WTC11 (cell line): ENCODE measurements around the gene KLF7. TPM values are rescaled to one million over a fixed set of nuclear protein-coding genes. Genes with fewer than 3 reads are reported as not detected.

Source experiments
- ATAC-seq: fragments of 200-7000 bp; cut with Tn5 transposase; 2 replicates; pipeline ENCODE4 v1.10.0; 2021; ENCODE audit warnings: mild to moderate bottlenecking, moderate library complexity
- CTCF ChIA-PET: fragments of 300-600 bp; sonication (Branson Sonifier 250); formaldehyde crosslinking; loops from one replicate; lab custom pipeline; 2021; ENCODE audit warnings: antibody characterized with exemption; lab: Charles Lee
- POLR2A ChIA-PET: fragments of 350-600 bp; sonication (Branson Sonifier 250); formaldehyde crosslinking; loops from one replicate; lab custom pipeline; 2021; ENCODE audit warnings: antibody characterized with exemption; lab: Charles Lee
- DNase-seq: peaks from one replicate; pipeline ENCODE4 v3.0.0; 2021; ENCODE audit warnings: low spot score
- H3K27ac Mint-ChIP-seq: 2 replicates; pipeline ENCODE4 v1.8.0; 2021; ENCODE audit warnings: mixed read lengths
- H3K27me3 Mint-ChIP-seq: 2 replicates; pipeline ENCODE4 v1.8.0; 2021; ENCODE audit warnings: low read depth, mild to moderate bottlenecking, moderate library complexity, mixed read lengths
- H3K36me3 Mint-ChIP-seq: 2 replicates; pipeline ENCODE4 v1.8.0; 2021; ENCODE audit warnings: mixed read lengths
- H3K4me1 Mint-ChIP-seq: 2 replicates; pipeline ENCODE4 v1.8.0; 2022; ENCODE audit warnings: mixed read lengths
- H3K4me3 Mint-ChIP-seq: 2 replicates; pipeline ENCODE4 v1.8.0; 2021; ENCODE audit warnings: mild to moderate bottlenecking, moderate library complexity, mixed read lengths
- H3K9me3 Mint-ChIP-seq: 2 replicates; pipeline ENCODE4 v1.8.0; 2021; ENCODE audit warnings: mixed read lengths
- ATF2 ChIP-seq: sonication (generic); formaldehyde crosslinking; IDR thresholded peaks from 2 replicates; pipeline ENCODE4 v1.8.1; 2022; ENCODE audit warnings: low read depth, missing genetic modification reagents, borderline replicate concordance
- ATF3 ChIP-seq: sonication (generic); formaldehyde crosslinking; conservative IDR thresholded peaks from 2 replicates; pipeline ENCODE4 v1.8.1; 2022; ENCODE audit warnings: mild to moderate bottlenecking, missing genetic modification reagents
- CBFB ChIP-seq: sonication (generic); formaldehyde crosslinking; IDR thresholded peaks from 2 replicates; pipeline ENCODE4 v1.8.1; 2022; ENCODE audit warnings: mild to moderate bottlenecking, low read depth, missing genetic modification reagents
- CREM ChIP-seq: sonication (generic); formaldehyde crosslinking; IDR thresholded peaks from 2 replicates; pipeline ENCODE4 v1.8.1; 2022; ENCODE audit warnings: mild to moderate bottlenecking, missing genetic modification reagents, moderate library complexity
- ETV6 ChIP-seq: sonication (generic); formaldehyde crosslinking; IDR thresholded peaks from 2 replicates; pipeline ENCODE4 v1.8.1; 2022; ENCODE audit warnings: mild to moderate bottlenecking, missing genetic modification reagents
- FOXK1 ChIP-seq: sonication (generic); formaldehyde crosslinking; IDR thresholded peaks from 2 replicates; pipeline ENCODE4 v1.8.0; 2022; ENCODE audit warnings: mild to moderate bottlenecking, moderate library complexity, missing genetic modification reagents
- FOXP1 ChIP-seq: sonication (generic); formaldehyde crosslinking; IDR thresholded peaks from 2 replicates; pipeline ENCODE4 v1.8.0; 2022; ENCODE audit warnings: missing genetic modification reagents, mild to moderate bottlenecking, moderate library complexity, borderline replicate concordance
- FOXP4 ChIP-seq: sonication (generic); formaldehyde crosslinking; IDR thresholded peaks from 2 replicates; pipeline ENCODE4 v1.8.0; 2022; ENCODE audit warnings: mild to moderate bottlenecking, missing genetic modification reagents
- GTF2I ChIP-seq: fragments of 250-450 bp; sonication (Bioruptor Pico); conservative IDR thresholded peaks from 2 replicates; pipeline ENCODE4 v1.4.0; 2021; ENCODE audit warnings: mild to moderate bottlenecking
- MLX ChIP-seq: sonication (generic); formaldehyde crosslinking; IDR thresholded peaks from 2 replicates; pipeline ENCODE4 v1.8.1; 2023; ENCODE audit warnings: mild to moderate bottlenecking, missing genetic modification reagents, moderate library complexity
- NFYB ChIP-seq: sonication (generic); formaldehyde crosslinking; conservative IDR thresholded peaks from 2 replicates; pipeline ENCODE4 v1.8.0; 2022; ENCODE audit warnings: low read depth, missing genetic modification reagents
- RORB ChIP-seq: fragments of 250-450 bp; sonication (Bioruptor Pico); IDR thresholded peaks from 2 replicates; pipeline ENCODE4 v1.9.0; 2021; ENCODE audit warnings: mild to moderate bottlenecking
- ZBTB21 ChIP-seq: sonication (generic); formaldehyde crosslinking; IDR thresholded peaks from 2 replicates; pipeline ENCODE4 v1.8.1; 2023; ENCODE audit warnings: mild to moderate bottlenecking, missing genetic modification reagents, borderline replicate concordance
- ZNF138 ChIP-seq: sonication (generic); formaldehyde crosslinking; conservative IDR thresholded peaks from 2 replicates; pipeline ENCODE4 v1.8.1; 2022; ENCODE audit warnings: mild to moderate bottlenecking, moderate library complexity, missing genetic modification reagents
- ZNF263 ChIP-seq: sonication (generic); formaldehyde crosslinking; IDR thresholded peaks from 2 replicates; pipeline ENCODE4 v1.8.1; 2022; ENCODE audit warnings: low read depth, mild to moderate bottlenecking, moderate library complexity, missing genetic modification reagents
- ZNF671 ChIP-seq: fragments of 250-450 bp; sonication (Bioruptor Pico); IDR thresholded peaks from 2 replicates; pipeline ENCODE4 v1.8.0; 2021; ENCODE audit warnings: mild to moderate bottlenecking
- total RNA-seq: library from RNA; stranded (reverse); gene quantifications from 3 replicates; pipeline ENCODE4 v1.2.3, GENCODE V29; 2021
- TF ChIP-seq, protein P1 (sequence below): sonication (generic); formaldehyde crosslinking; IDR thresholded peaks from 2 replicates; pipeline ENCODE4 v1.8.0; 2022; ENCODE audit warnings: missing genetic modification reagents
- TF ChIP-seq, protein P2 (sequence below): fragments of 250-450 bp; sonication (Bioruptor Pico); IDR thresholded peaks from 2 replicates; pipeline ENCODE4 v2.1.2; 2022; ENCODE audit warnings: mild to moderate bottlenecking, moderate library complexity
- TF ChIP-seq, protein P3 (sequence below): sonication (generic); formaldehyde crosslinking; IDR thresholded peaks from 2 replicates; pipeline ENCODE4 v1.8.1; 2022; ENCODE audit warnings: missing genetic modification reagents, borderline replicate concordance
- TF ChIP-seq, protein P4 (sequence below): sonication (generic); formaldehyde crosslinking; IDR thresholded peaks from 2 replicates; pipeline ENCODE4 v1.8.1; 2023; ENCODE audit warnings: mild to moderate bottlenecking, missing genetic modification reagents, borderline replicate concordance

Gene KLF7
- total RNA-seq, 1 experiment from 2014 or later = 25.4 TPM

- ChIA-PET CTCF (no interaction called here), POLR2A (no interaction called here)
- no peak for DNase-seq
- H3K27ac Mint-ChIP-seq = peak overlapping the region; percentile 28; the same call in 1 of the 2 replicates
- H3K36me3 Mint-ChIP-seq = peaks cover 8% of the 10 kb centered on the region
- ATAC-seq = no peak
- H3K4me3 Mint-ChIP-seq = no peak overlapping the region
- H3K4me1 Mint-ChIP-seq = peaks cover 76% of the 10 kb centered on the region
- TF ChIP-seq CREM (CRISPR knock-in tag) (no peak), ATF2 (CRISPR knock-in tag) (no peak), FOXP4 (CRISPR knock-in tag) (no peak), RORB (CRISPR knock-in tag) (no peak), MLX (CRISPR knock-in tag) (no peak), ZNF263 (CRISPR knock-in tag) (no peak), CBFB (CRISPR knock-in tag) (no peak), ZBTB21 (CRISPR knock-in tag) (no peak), FOXP1 (CRISPR knock-in tag) (no peak), FOXK1 (no peak), GTF2I (CRISPR knock-in tag) (no peak), ZNF138 (CRISPR knock-in tag) (no peak), ETV6 (CRISPR knock-in tag) (no peak), NFYB (CRISPR knock-in tag) (no peak), ATF3 (CRISPR knock-in tag) (no peak), ZNF671 (CRISPR knock-in tag) (no peak)
- TF ChIP-seq, protein P1, sequence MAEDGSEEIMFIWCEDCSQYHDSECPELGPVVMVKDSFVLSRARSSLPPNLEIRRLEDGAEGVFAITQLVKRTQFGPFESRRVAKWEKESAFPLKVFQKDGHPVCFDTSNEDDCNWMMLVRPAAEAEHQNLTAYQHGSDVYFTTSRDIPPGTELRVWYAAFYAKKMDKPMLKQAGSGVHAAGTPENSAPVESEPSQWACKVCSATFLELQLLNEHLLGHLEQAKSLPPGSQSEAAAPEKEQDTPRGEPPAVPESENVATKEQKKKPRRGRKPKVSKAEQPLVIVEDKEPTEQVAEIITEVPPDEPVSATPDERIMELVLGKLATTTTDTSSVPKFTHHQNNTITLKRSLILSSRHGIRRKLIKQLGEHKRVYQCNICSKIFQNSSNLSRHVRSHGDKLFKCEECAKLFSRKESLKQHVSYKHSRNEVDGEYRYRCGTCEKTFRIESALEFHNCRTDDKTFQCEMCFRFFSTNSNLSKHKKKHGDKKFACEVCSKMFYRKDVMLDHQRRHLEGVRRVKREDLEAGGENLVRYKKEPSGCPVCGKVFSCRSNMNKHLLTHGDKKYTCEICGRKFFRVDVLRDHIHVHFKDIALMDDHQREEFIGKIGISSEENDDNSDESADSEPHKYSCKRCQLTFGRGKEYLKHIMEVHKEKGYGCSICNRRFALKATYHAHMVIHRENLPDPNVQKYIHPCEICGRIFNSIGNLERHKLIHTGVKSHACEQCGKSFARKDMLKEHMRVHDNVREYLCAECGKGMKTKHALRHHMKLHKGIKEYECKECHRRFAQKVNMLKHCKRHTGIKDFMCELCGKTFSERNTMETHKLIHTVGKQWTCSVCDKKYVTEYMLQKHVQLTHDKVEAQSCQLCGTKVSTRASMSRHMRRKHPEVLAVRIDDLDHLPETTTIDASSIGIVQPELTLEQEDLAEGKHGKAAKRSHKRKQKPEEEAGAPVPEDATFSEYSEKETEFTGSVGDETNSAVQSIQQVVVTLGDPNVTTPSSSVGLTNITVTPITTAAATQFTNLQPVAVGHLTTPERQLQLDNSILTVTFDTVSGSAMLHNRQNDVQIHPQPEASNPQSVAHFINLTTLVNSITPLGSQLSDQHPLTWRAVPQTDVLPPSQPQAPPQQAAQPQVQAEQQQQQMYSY (CRISPR knock-in tag) = no peak
- TF ChIP-seq, protein P2, sequence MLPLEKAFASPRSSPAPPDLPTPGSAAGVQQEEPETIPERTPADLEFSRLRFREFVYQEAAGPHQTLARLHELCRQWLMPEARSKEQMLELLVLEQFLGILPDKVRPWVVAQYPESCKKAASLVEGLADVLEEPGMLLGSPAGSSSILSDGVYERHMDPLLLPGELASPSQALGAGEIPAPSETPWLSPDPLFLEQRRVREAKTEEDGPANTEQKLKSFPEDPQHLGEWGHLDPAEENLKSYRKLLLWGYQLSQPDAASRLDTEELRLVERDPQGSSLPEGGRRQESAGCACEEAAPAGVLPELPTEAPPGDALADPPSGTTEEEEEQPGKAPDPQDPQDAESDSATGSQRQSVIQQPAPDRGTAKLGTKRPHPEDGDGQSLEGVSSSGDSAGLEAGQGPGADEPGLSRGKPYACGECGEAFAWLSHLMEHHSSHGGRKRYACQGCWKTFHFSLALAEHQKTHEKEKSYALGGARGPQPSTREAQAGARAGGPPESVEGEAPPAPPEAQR (CRISPR knock-in tag) = no peak
- TF ChIP-seq, protein P3, sequence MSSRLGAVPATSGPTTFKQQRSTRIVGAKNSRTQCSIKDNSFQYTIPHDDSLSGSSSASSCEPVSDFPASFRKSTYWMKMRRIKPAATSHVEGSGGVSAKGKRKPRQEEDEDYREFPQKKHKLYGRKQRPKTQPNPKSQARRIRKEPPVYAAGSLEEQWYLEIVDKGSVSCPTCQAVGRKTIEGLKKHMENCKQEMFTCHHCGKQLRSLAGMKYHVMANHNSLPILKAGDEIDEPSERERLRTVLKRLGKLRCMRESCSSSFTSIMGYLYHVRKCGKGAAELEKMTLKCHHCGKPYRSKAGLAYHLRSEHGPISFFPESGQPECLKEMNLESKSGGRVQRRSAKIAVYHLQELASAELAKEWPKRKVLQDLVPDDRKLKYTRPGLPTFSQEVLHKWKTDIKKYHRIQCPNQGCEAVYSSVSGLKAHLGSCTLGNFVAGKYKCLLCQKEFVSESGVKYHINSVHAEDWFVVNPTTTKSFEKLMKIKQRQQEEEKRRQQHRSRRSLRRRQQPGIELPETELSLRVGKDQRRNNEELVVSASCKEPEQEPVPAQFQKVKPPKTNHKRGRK = no peak
- TF ChIP-seq, protein P4, sequence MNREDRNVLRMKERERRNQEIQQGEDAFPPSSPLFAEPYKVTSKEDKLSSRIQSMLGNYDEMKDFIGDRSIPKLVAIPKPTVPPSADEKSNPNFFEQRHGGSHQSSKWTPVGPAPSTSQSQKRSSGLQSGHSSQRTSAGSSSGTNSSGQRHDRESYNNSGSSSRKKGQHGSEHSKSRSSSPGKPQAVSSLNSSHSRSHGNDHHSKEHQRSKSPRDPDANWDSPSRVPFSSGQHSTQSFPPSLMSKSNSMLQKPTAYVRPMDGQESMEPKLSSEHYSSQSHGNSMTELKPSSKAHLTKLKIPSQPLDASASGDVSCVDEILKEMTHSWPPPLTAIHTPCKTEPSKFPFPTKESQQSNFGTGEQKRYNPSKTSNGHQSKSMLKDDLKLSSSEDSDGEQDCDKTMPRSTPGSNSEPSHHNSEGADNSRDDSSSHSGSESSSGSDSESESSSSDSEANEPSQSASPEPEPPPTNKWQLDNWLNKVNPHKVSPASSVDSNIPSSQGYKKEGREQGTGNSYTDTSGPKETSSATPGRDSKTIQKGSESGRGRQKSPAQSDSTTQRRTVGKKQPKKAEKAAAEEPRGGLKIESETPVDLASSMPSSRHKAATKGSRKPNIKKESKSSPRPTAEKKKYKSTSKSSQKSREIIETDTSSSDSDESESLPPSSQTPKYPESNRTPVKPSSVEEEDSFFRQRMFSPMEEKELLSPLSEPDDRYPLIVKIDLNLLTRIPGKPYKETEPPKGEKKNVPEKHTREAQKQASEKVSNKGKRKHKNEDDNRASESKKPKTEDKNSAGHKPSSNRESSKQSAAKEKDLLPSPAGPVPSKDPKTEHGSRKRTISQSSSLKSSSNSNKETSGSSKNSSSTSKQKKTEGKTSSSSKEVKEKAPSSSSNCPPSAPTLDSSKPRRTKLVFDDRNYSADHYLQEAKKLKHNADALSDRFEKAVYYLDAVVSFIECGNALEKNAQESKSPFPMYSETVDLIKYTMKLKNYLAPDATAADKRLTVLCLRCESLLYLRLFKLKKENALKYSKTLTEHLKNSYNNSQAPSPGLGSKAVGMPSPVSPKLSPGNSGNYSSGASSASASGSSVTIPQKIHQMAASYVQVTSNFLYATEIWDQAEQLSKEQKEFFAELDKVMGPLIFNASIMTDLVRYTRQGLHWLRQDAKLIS (CRISPR knock-in tag) = no peak
- TF ChIP-seq, all 79 proteins: peak for 0
- H3K9me3 Mint-ChIP-seq = peaks cover 5% of the 10 kb centered on the region
- H3K27me3 Mint-ChIP-seq = no peaks in the 10 kb centered on the region
Measured at GRCh38 chr2:207135340-207135739, 30.4 kb downstream of the KLF7 start.
